ENCODE data around the gene PTPN23. TPM values are rescaled to one million over a fixed set of nuclear protein-coding genes. Genes with fewer than 3 reads are reported as not detected.

The PTPN23 gene
- total RNA-seq, 1 donor from 2014 or later, result 30.2 TPM

GRCh38 chr3:47414666-47415587 is 34.1 kb downstream of the PTPN23 start:
- H3K4me1 ChIP-seq, result no peaks in the 10 kb centered on the region
- TF ChIP-seq CTCF (IDR thresholded peaks at IDR 0.05) (no peak), POLR2A (IDR thresholded peaks at IDR 0.05) (no peak), POLR2AphosphoS5 (IDR thresholded peaks at IDR 0.05; ENCODE audit: insufficient read depth in 1 of 2, low read depth in 1 of 2) (no peak)

DNA sequence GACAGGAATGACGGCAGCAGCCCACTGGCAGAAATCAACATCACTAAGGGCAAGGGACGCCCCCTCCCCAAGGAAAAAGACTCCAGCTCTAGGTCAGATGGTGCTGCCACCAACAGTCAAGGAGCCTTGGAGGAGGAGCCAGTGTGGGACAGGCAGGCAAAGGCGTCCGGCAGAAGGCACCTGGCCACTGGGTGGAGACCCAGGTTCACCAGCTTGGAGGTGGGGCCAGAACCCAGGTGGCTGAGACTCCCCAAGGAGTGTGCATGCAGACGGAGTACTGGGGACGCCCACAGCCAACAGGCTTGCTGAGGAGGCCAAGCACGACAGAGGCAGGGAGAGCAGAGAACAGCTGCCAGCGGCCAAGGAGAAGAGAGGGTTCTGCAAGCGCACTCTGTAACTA is 35.2 kb downstream of the PTPN23 start:
- H3K27me3 ChIP-seq, result no peaks in the 10 kb centered on the region
- no peak overlapping the region for H3K27ac ChIP-seq
- no peak for DNase-seq (ENCODE audit: extremely low spot score in 2 of 2)
- intact Hi-C loops (cut with DNase I), result no loop called here
- H3K9me3 ChIP-seq, result no peaks in the 10 kb centered on the region
- peaks cover 3% of the 10 kb centered on the region for H3K4me1 ChIP-seq
- no peak for TF ChIP-seq CTCF (IDR thresholded peaks at IDR 0.05)
- TF ChIP-seq POLR2A (IDR thresholded peaks at IDR 0.05), result no peak
- no peak overlapping the region for H3K4me3 ChIP-seq
- peaks cover 0 to 66% of the 10 kb centered on the region in 2 donors for H3K36me3 ChIP-seq

More at GRCh38 chr3:47414666-47415587, 34.1 kb downstream of the PTPN23 start:
- Histone ChIP-seq H3K36me3 (peaks cover 0 to 66% of the 10 kb centered on the region in 2 donors), H3K27ac (no peak overlapping the region), H3K9me3 (no peaks in the 10 kb centered on the region), H3K4me3 (no peak overlapping the region), H3K27me3 (no peaks in the 10 kb centered on the region)
- intact Hi-C loops (cut with DNase I), result no loop called here
- no peak for DNase-seq (ENCODE audit: extremely low spot score in 2 of 2)

GRCh38 chr3:47418167-47419082 is 37.6 kb downstream of the PTPN23 start:
- H3K4me1 ChIP-seq, result peaks cover 17% of the 10 kb centered on the region
- H3K9me3 ChIP-seq, result no peaks in the 10 kb centered on the region
- peaks cover 0 to 43% of the 10 kb centered on the region in 2 donors for H3K36me3 ChIP-seq
- no peak overlapping the region for H3K27ac ChIP-seq
- H3K27me3 ChIP-seq, result no peaks in the 10 kb centered on the region
- intact Hi-C loops (cut with DNase I), result no loop called here
- TF ChIP-seq POLR2AphosphoS5 (IDR thresholded peaks at IDR 0.05; ENCODE audit: insufficient read depth in 1 of 2, low read depth in 1 of 2), result no peak
- no peak for TF ChIP-seq CTCF (IDR thresholded peaks at IDR 0.05)
- no peak for DNase-seq (ENCODE audit: extremely low spot score in 2 of 2)
- H3K4me3 ChIP-seq, result no peak overlapping the region

- H3K4me1 ChIP-seq, result peaks cover 17% of the 10 kb centered on the region
- no peak for DNase-seq (ENCODE audit: extremely low spot score in 2 of 2)
- no peak overlapping the region for H3K27ac ChIP-seq
- H3K27me3 ChIP-seq, result no peaks in the 10 kb centered on the region
- H3K36me3 ChIP-seq, result peaks cover 0 to 35% of the 10 kb centered on the region in 2 donors
- no peaks in the 10 kb centered on the region for H3K9me3 ChIP-seq
- TF ChIP-seq POLR2AphosphoS5 (IDR thresholded peaks at IDR 0.05; ENCODE audit: insufficient read depth in 1 of 2, low read depth in 1 of 2), result no peak
- TF ChIP-seq POLR2A (IDR thresholded peaks at IDR 0.05), result no peak
- no peak for TF ChIP-seq CTCF (IDR thresholded peaks at IDR 0.05)
- no peak overlapping the region for H3K4me3 ChIP-seq
- intact Hi-C loops (cut with DNase I), result loop anchor here (5.0 kb wide), 1 partner anchor 58 kb away; the partner anchor contains the start of gene SCAP
These were observed 38.5 kb downstream of the PTPN23 start for GRCh38 chr3:47419083-47420043.

Data from vagina (tissue), 2 donors.